SW480 (cell line): ENCODE results near the gene EPHB1.

Experiments
- DNase-seq: peaks from one replicate; pipeline ENCODE4 v3.0.0-alpha.2; 2016; ENCODE audit warnings: low spot score

Gene EPHB1

DNA sequence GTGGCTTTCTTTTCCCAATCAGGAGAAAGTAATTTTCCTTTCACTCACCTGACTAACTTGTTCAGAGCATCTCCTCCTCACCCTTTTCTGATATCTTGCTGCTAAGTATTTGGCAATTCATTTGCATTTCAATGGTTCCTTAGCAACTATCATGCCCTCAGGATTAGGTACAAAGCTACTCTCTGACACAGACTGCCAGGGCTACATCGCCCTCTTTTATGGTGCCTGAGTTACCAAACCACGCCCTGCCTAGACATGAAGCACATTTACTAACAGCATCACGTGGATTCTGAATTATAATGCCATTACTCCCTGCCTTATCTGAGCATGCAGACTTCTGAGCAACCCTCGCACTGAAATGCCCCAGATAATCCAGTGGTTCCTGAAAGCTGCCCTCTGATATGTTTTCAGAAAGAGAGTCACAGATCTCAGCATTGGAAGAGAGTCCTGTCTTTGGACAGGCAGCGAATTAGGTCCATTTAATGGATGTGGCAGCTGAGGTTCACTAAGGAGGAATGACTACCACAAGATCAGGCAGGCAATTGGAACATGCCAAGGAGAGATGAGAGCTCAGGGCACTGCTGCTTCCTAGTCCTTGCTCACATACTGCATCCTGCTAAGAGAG is 14.5 kb downstream of the EPHB1 start:
- peak; percentile 43 for DNase-seq

DNA sequence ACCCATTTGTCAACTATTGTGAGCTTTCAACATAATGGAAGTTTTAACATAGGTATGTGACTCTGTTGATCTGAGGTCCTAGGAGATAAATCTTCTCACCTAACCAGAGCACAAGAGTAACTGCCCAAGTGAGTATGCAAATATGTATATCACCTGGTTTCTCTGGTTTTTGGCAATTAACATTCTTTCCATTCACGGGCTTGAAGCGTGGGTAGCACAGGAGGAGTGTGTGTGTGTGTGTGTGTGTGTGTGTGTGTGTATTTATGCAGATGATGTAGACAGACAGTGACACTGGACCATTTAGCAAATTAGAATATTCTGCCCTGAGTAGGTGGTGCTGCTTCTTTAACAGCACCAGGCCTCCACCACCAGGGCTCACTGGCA is 15.0 kb downstream of the EPHB1 start:
- DNase-seq: peak; percentile 31

DNA sequence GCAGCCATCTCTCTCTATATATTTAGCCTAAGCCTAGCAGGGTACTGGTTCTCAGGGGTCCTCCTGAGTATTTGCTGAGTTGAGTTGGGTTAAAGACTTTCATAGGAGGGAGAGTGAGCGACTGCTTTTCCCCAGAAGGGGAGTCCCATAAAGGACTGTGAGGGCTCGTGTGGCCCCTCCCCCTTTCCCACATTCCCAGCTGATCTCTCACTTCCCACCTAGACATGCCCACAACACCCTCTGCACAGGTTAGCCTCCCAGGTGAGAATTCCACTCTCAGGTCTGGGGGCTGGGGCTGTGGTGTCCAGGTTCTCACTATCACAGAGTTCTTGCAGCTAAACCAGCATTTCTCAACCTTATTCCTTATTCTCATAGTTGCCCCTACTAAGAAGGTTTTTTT is 15.8 kb downstream of the EPHB1 start:
- no peak for DNase-seq

DNA sequence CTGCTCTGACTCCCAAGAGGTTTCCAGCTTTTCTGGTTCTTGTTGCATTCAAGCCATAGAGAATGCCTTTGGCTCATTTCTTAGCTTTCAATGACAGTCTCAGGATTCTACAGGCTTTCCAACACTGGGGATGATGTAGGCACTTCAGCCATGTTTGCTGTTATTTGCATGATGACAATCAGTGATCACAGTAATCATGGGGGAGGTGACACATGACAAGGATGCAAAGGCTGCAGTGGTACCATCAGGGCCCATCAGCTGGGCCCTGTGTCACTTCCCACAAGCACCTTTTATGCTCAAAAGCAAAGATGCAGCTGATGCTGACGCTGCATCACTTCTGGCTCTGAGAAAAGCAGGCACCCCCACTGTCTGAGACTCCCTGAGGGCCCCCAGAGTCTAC is 18.6 kb downstream of the EPHB1 start:
- no peak for DNase-seq

DNA sequence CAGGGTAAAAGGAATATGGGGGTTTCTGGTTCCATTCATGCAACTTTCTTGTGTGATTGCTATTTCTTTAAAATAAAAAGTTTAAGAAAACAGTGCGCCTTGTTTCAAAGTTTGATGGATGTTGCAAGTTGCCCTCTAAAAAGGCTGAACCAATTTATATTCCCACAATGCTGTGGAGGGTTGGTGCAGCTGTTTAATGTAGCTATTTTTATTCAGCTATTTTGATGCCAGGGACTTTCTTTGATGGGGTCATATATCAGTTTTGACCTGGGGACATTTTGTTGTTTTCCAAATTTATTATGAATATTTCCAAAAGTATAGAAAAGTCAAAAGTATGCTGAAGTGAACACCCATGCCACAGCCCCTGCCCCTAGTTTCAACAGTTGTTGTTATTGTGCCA is 20.5 kb downstream of the EPHB1 start:
- DNase-seq: no peak

DNA sequence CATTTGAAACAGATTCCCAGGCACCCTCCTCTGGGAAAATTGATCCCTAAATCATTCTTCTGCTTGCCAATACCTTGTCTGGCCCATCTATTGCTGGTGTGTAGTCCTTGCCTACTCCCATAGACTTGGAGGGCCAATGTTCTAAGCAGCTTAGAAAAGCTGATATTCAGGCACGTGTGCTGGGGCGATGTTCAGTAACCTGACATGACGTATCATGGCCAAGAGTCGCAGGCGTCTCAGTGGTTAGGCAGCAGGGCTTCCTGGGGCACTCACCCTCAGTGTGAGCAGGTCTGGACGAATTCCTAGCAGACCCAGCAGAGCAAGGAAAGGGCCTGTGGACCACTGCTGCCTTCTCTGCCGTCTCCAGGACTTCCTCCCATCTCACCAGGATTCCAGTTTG is 21.6 kb downstream of the EPHB1 start:
- DNase-seq: no peak

DNA sequence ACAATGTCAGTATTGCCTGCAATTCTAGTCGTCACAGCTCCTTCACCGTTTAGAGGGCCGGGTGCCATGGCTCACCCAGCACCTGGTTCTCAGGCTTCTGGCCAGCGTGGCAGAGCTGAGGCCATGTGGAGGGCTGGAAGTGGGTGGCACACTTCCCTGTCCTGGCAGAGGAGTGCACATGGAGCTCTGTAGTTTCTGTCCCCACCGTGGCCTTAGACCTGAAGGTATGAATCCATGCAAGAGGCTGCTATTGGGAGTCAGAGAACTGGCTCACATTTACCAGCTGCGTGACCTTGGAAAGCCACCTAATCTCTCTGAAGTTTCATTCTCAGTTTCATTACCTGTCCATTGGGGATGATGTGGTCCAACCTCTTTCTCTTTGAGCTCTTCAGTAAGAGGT is 22.2 kb downstream of the EPHB1 start:
- DNase-seq: no peak

DNA sequence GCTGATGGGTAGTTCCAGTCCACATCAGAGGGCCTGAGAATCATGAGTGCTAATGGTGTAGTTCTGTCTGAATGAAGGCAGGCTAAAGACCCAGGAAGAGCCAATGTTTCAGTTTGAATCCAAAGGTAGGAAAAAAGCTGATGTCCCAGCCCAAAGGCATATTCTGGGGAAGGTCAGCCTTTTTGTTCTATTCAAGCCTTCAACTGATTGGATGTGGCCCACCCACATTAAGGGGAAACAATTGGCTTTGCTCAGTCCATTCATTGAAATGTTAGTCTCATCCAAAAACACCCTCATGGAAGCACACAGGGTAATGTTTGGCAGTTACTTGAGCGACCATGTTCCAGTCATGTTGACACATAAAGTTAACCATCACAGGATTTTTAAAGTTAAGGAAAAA is 25.9 kb downstream of the EPHB1 start:
- DNase-seq: no peak

DNA sequence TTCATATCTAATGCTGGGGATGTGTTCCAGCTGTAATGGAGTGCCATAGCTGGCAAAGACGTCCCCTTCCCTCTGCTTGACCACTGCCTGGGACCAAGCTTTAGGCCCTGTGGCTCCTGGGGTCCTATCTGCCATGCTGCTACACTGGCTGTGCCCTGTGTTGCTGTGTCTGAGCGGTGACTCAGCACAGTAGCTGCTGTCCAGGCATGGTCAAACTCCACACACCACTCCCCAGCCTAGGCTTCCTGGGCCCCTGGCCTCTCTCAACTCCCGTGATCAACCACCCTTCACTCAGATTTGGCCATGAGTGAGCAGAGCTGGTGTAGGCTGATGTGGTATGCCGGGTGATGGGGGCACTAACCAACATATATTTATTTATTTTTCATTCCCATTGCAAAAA is 27.0 kb downstream of the EPHB1 start:
- DNase-seq: no peak

DNA sequence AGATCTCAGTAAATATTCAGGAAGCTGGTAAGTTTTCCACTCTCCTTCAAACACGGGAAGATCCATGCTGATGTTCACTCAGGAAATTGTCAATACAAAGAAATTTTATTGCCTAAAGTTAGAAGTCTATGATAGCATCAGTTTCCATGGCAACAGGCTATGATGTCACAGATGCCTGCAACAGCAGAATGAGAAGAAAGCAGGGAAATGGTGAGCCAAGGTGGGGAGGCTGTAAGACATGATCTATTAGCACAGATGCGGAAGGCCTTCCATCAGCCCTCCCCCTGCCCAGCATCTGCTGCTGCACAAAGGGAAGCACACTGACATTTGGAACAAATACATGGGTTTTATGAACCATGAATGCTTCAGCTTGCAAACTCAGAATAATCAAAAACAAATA is 28.6 kb downstream of the EPHB1 start:
- no peak for DNase-seq

DNA sequence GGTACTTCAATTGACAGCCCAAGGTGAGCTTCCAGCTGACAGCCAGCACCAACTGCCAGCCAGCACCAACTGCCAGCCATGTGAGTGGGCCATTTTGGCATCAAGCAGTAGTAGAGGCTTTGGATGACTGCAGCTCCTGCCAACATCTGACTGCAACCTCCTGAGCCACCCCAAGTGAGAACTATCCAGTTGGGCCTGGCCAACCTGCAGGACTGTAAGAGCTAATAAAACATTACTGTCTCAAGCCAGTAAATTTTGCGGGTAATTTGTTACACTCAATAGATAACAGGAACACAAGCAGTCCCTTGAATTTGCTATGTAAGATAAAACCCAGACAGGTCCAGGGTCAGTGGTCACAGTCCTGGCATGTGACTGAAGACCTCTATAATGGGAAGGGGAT is 29.7 kb downstream of the EPHB1 start:
- DNase-seq: no peak

DNA sequence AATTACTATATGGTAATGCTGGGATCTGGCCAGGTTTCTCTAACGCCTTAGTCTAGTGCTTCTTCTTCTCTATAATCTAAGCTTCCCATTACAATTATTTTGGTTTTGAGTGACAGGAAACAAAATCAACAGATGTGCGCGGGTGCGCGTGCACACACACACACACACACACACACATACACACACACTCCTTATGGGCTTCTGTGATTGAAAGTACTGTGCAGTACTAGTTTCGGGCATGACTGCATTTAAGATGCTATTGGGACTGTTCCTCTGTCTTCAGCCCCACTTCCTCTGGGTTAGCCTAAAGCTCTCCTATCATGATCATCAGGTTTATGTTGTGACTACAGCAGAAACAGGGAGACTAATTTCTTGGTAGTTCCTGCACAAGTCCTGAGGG is 32.2 kb downstream of the EPHB1 start:
- no peak for DNase-seq

DNA sequence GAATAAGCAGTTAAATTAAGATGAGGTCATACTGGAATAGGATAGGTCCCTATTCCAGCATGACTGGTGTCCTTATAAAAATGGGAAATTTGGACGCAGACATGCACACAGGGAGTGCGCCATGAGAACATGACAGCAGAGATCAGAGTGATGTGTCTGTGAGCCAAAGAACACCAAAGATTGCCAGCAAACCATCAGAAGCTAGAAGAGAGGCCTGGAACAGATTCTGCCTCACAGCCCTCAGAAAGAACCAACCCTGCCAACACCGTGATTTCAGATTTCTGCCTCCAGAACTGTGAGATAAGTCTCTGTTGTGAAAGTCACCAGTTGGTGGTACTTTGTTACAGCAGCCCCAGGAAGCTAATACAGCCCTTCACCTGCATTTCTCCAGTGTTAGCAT is 34.7 kb downstream of the EPHB1 start:
- DNase-seq: no peak

DNA sequence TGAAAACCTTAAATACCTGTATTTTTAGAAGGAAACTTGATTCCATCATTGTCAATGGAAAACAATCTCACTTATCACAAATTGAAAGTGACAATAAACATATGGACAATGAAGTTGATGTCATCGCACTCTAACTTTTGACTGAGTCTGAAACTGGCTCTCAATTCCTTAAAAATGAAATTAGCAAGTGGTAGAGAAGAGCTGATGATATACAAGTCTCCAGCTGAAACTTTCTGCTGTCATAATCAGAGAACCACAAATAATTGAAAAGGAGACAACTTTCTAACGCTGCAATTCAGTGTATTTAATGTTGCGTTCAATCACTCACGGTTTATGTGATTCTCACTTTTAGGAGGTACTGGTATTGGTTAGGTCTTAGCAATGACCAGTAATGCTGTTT is 37.5 kb downstream of the EPHB1 start:
- DNase-seq: no peak

DNA sequence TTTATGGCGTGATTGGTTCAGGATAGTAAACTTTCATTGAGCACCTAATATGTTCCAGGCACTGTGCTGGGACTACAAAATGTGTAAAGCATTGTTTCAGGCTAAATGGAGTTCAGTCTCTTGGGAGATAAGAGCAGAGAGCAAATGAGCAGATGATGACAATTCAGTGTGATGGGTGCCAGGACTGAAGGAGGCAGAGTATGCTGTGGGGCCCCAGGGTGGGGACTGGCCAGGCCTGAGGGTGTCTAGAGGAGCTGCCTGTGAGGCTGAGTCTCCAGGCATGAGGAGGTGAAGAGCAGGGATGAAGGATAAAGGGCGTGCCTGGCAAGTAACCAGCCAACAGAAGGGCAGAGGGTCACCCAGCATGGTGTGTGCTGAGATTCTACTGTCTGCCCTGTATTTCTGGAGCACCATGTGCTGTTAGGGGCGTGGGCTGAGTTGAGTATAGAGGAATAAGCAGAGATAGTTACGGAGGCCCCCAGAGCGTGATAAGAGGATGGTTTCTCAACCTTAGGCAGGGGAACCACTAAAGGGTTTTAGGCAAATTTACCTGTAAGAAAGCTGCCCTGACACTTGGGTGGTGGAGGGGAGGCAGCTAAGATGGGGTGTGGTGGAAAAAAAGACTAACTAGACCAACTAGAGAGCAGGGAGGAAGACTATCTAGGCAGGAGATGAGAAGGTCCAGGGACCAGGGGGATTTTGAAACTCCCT is 38.5 kb downstream of the EPHB1 start:
- no peak for DNase-seq

DNA sequence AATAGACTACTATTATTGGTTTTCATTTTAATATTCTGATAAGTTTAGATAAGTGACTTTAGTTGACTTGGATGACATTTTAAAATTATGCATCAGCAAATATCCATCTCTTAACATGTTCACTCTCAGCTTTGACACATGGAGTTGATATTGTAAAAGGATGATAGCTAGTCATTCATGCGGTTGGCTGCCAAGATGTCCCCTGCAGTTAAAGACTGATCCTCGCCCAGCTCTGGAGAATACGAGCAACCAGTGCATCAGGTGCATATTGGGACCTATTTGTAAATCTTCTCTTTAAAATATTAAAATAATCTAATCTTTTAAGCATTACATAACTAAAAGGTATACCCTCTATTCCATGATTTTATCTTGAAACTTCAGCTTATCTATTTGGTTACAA is 41.9 kb downstream of the EPHB1 start:
- DNase-seq: no peak

DNA sequence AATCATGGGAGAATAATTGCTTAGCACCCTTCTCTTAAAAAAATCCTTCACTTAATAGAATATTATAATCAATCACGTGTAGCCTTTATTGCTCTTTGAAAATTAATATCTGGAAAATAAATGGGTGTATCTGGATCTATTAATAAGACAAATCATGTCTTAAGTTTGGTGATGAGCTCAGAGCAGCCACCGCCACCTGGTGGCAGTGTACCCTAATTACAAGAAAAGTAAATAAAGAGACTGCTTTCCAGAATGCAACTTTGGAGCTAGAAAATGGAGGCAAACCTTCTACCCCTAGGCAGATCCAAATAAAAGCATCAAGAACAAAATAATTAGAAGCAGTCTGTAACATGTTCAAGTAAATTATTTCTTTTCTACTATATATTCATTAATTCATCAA is 43.5 kb downstream of the EPHB1 start:
- no peak for DNase-seq

DNA sequence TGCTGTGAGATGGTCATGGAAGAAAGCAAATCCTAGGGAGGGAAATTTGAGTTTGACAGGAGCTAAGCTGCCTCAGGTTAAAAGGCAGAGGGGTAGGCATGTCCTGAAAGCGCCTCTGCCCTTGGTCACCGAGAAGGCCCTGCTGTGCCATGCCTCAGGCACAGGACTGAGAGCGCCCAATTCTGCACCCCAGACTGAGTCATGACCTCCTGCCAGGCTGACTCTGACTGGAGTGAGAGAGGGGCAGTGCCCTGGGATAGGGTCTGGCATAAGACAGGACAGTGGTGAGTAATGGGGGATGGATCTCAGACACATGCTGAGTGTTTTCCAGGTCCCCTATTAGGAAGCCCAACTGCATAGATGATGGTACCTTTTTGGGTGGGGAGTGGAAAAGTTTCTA is 44.4 kb downstream of the EPHB1 start:
- DNase-seq: no peak

DNA sequence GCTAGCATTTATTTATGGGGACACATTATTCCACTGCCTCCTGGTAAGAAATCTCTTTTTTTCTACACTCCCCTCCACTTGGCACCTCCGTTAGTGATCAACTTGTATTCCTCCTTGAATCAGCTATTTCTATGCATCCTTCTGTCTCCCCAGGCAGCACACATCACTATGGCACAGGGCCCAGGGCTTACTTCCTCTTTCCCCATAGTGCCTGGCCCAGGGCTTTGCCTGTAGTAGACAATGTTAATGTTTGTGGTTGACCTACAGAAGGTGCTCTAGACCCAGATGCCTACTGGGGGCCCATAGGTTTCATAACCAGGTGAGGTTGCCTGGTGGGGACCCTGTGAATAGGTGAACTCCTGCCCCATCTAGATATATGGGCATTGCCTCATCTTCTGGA is 44.9 kb downstream of the EPHB1 start:
- no peak for DNase-seq

DNA sequence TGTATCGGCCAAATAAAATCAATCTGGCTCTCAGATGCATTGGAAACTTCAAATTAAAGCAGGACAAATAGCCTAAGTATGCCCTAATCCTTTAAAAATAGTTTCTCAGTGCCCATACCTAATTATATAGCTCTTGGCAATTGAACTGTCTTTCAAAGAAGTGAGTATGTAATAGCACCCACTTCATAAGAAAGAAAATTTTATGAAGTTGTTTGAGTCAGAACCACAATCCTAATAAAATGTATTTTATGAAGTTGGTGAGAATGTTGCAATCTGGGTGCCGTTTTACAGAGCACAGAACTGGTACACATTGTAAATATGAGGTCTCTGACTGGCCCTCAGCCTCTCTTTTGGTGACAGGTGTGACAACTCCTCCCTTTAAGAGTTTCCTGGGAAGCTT is 45.4 kb downstream of the EPHB1 start:
- DNase-seq: no peak

DNA sequence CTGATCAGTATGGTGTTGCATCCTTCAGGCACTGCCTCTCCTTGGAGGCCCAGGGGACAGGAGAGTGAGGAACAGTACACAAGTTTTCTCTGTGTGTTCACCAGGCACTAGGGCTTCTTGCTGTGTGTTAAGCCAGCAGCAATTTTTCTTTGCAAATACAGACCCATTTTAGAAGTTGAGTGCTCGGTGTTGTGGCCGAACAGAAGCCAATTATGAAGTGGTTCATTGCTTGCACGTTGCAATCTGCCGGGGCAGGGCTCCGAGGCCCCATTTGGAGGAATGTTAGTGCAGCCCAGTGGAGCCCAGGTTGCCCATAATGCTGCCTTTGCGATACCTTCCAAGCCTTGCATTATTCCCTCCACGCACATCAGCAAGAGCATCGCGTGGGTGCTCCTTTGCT is 51.0 kb downstream of the EPHB1 start:
- DNase-seq: no peak

DNA sequence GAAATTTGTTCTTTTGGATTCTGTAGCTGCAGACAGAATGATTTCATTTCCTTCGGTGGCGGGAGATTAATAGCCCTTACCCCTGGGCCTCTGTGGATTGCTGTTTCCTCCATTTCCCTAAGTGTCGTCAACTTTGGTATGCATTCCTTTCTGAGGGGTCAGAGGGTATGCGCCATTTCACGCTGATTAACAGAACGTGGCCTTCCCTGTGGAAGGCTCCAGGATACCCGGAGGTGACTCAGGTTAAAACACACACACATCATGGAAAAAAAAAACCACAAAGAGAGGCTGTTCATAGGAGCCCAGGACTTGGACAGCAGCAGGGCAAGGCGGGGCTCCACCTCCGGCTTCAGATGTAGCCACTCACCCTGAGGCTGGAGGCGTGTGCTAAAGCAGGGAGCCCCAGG is 51.9 kb downstream of the EPHB1 start:
- peak; percentile 95 for DNase-seq

DNA sequence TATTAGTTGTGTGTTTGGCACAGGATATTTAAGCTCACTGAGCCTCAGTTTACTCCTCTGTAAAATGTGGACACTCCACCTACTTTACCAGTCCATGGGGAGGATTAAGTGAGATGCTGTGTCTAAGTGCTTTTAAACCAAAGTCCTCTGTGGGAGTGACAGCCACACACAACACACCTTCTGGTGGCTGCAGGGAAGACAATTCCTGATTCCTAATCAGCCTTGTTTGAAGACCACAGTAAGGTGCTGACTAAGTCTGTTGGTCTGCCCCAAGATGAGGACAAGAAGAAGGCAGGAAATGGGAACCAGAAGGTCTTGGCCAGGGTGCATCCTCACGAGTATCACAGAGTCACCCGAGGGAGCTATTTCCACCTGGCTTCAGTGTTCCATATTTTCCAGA is 52.3 kb downstream of the EPHB1 start:
- DNase-seq: no peak

DNA sequence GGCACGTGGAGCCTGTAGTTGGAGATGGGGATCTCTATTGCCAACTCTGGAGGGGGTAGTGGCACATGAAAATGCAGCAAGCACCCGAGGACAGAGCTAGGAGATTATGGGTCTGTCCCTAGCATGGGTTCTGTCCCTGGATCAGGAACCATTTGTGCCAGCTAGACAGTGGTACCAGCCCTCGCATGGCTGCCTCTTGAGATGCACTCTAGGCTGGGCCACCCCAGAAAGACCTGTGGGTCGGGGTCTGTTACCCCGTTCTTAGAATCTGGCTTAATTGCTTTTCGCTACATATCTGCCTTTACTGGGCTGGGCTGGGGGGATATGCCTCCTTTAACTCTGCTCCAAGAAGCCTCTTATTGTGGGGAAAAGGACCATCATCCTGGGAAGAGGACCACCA is 54.5 kb downstream of the EPHB1 start:
- no peak for DNase-seq
